Measurements from ENCODE around the gene RIOK3.

GRCh38 chr18:23485386-23485785, 32.3 kb downstream of the RIOK3 start:
- TF ChIP-seq ZNF426 (tag by site-specific recombination; IDR thresholded peaks at IDR 0.05): no peak
- TF ChIP-seq ZNF558 (tag by site-specific recombination; IDR thresholded peaks at IDR 0.05): no peak
- no peak for TF ChIP-seq CTCF (tag by site-specific recombination; IDR thresholded peaks at IDR 0.05)
- TF ChIP-seq, protein P1, sequence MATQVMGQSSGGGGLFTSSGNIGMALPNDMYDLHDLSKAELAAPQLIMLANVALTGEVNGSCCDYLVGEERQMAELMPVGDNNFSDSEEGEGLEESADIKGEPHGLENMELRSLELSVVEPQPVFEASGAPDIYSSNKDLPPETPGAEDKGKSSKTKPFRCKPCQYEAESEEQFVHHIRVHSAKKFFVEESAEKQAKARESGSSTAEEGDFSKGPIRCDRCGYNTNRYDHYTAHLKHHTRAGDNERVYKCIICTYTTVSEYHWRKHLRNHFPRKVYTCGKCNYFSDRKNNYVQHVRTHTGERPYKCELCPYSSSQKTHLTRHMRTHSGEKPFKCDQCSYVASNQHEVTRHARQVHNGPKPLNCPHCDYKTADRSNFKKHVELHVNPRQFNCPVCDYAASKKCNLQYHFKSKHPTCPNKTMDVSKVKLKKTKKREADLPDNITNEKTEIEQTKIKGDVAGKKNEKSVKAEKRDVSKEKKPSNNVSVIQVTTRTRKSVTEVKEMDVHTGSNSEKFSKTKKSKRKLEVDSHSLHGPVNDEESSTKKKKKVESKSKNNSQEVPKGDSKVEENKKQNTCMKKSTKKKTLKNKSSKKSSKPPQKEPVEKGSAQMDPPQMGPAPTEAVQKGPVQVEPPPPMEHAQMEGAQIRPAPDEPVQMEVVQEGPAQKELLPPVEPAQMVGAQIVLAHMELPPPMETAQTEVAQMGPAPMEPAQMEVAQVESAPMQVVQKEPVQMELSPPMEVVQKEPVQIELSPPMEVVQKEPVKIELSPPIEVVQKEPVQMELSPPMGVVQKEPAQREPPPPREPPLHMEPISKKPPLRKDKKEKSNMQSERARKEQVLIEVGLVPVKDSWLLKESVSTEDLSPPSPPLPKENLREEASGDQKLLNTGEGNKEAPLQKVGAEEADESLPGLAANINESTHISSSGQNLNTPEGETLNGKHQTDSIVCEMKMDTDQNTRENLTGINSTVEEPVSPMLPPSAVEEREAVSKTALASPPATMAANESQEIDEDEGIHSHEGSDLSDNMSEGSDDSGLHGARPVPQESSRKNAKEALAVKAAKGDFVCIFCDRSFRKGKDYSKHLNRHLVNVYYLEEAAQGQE (tag by site-specific recombination; IDR thresholded peaks at IDR 0.05): no peak
- TF ChIP-seq KLF1 (tag by site-specific recombination; IDR thresholded peaks at IDR 0.05): no peak
- TF ChIP-seq, protein P2, sequence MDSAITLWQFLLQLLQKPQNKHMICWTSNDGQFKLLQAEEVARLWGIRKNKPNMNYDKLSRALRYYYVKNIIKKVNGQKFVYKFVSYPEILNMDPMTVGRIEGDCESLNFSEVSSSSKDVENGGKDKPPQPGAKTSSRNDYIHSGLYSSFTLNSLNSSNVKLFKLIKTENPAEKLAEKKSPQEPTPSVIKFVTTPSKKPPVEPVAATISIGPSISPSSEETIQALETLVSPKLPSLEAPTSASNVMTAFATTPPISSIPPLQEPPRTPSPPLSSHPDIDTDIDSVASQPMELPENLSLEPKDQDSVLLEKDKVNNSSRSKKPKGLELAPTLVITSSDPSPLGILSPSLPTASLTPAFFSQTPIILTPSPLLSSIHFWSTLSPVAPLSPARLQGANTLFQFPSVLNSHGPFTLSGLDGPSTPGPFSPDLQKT (IDR thresholded peaks at IDR 0.05; ENCODE audit: borderline replicate concordance, low read depth, low read length): no peak
- no peak for TF ChIP-seq ZBTB26 (tag by site-specific recombination; optimal IDR thresholded peaks at IDR 0.05)
- TF ChIP-seq ZNF23 (tag by site-specific recombination; IDR thresholded peaks at IDR 0.05; ENCODE audit: borderline replicate concordance): no peak
- TF ChIP-seq PRDM4 (tag by site-specific recombination; IDR thresholded peaks at IDR 0.05): no peak
- TF ChIP-seq OVOL3 (tag by site-specific recombination; IDR thresholded peaks at IDR 0.05): no peak
- TF ChIP-seq ZBTB17 (tag by site-specific recombination; IDR thresholded peaks at IDR 0.05): no peak
- TF ChIP-seq, protein P3, sequence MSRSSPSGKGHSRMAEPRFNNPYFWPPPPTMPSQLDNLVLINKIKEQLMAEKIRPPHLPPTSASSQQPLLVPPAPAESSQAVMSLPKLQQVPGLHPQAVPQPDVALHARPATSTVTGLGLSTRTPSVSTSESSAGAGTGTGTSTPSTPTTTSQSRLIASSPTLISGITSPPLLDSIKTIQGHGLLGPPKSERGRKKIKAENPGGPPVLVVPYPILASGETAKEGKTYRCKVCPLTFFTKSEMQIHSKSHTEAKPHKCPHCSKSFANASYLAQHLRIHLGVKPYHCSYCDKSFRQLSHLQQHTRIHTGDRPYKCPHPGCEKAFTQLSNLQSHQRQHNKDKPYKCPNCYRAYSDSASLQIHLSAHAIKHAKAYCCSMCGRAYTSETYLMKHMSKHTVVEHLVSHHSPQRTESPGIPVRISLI (tag by site-specific recombination; IDR thresholded peaks at IDR 0.05): no peak
- TF ChIP-seq ZBTB1 (tag by site-specific recombination; IDR thresholded peaks at IDR 0.05): no peak

All from HEK293 (cell line).